Measurements from ENCODE around the gene MYMX. TPM values are rescaled to one million over a fixed set of nuclear protein-coding genes. Genes with fewer than 3 reads are reported as not detected.

MYMX gene
- total RNA-seq, 1 donor from 2014 or later: not detected

DNA sequence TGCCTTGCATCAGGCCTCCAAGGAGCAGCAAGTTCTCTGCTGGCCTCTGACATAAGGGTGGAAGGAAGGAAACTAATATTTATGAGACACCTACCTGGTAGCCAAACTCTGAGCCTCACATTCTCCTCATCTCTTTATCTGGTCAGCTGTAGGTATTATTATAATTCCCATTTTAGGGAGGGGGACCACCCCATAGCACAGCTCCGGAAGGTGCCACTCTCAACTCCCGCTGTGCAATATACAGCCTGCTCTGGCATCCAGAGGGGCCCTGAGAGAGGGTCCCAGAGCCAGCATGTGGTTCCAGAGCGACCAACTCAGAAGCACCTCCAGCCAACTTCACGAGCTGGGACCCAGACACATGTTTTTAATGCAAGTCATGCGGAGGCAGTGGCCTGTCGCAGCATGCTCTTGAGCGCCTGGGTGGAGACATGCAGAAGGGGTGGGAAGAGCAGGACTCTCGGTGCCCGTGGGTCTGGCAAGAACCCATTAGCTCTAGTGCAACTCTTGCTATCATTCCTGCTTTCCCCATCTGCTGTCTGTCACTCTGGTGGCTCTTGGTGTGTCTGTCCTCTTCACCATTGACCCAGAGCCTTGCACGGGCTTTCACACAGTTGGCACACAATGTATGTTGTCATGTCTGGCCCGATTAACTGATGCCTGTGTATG lies 15.0 kb upstream of the MYMX start:
- Mint-ChIP-seq H3K4me1 (no peaks in the 10 kb centered on the region), H3K36me3 (ENCODE audit: low read depth) (no peaks in the 10 kb centered on the region), H3K9me3 (no peaks in the 10 kb centered on the region), H3K4me3 (no peak overlapping the region), H3K27me3 (peaks cover 2% of the 10 kb centered on the region), H3K27ac (no peak overlapping the region)
- no peak for ATAC-seq (ENCODE audit: low read depth)
- no peak for DNase-seq
- intact Hi-C loops (cut with micrococcal nuclease): no loop called here
- ChIA-PET POLR2A (no interaction called here), CTCF (no interaction called here)
- TF ChIP-seq, protein P1, sequence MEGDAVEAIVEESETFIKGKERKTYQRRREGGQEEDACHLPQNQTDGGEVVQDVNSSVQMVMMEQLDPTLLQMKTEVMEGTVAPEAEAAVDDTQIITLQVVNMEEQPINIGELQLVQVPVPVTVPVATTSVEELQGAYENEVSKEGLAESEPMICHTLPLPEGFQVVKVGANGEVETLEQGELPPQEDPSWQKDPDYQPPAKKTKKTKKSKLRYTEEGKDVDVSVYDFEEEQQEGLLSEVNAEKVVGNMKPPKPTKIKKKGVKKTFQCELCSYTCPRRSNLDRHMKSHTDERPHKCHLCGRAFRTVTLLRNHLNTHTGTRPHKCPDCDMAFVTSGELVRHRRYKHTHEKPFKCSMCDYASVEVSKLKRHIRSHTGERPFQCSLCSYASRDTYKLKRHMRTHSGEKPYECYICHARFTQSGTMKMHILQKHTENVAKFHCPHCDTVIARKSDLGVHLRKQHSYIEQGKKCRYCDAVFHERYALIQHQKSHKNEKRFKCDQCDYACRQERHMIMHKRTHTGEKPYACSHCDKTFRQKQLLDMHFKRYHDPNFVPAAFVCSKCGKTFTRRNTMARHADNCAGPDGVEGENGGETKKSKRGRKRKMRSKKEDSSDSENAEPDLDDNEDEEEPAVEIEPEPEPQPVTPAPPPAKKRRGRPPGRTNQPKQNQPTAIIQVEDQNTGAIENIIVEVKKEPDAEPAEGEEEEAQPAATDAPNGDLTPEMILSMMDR (IDR thresholded peaks at IDR 0.05): no peak

DNA sequence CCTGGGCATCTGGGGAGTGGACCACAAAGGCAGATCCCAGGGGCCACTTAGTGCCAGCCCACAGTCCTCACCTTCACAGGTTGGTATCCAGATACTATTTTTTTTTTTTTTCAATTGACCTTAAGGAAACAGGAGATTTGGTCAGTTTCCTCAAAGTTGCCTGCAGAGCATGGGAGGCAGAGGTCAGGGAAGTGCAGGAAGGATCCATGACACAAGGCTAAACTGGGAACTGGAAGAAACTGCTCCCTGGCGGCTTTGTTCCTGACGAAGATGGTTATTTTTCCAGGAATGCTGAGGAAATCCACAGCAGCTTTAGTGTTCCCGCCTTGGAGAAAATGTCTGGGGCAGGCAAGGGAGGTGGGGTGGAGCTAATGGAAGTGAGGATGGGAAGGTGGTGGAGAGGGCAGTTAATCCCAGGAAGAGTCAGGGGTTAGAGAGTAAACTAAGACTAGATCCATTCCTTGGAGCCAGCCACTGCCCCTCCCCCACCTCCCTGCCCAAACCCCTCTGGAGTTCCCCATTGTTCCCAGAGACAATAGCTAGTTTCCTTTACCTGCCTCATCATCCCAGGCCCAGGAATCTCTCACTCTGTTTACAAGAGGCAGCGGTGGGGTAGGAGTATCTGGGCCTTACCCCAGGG lies 14.3 kb upstream of the MYMX start:
- Mint-ChIP-seq H3K4me3 (no peak overlapping the region), H3K27me3 (peaks cover 4% of the 10 kb centered on the region), H3K4me1 (no peaks in the 10 kb centered on the region), H3K36me3 (ENCODE audit: low read depth) (no peaks in the 10 kb centered on the region), H3K9me3 (no peaks in the 10 kb centered on the region), H3K27ac (no peak overlapping the region)
- DNase-seq (no peak), ATAC-seq (ENCODE audit: low read depth) (no peak)
- ChIA-PET POLR2A (no interaction called here), CTCF (no interaction called here)
- TF ChIP-seq, protein P1 (IDR thresholded peaks at IDR 0.05): no peak
- intact Hi-C loops (cut with micrococcal nuclease): no loop called here

DNA sequence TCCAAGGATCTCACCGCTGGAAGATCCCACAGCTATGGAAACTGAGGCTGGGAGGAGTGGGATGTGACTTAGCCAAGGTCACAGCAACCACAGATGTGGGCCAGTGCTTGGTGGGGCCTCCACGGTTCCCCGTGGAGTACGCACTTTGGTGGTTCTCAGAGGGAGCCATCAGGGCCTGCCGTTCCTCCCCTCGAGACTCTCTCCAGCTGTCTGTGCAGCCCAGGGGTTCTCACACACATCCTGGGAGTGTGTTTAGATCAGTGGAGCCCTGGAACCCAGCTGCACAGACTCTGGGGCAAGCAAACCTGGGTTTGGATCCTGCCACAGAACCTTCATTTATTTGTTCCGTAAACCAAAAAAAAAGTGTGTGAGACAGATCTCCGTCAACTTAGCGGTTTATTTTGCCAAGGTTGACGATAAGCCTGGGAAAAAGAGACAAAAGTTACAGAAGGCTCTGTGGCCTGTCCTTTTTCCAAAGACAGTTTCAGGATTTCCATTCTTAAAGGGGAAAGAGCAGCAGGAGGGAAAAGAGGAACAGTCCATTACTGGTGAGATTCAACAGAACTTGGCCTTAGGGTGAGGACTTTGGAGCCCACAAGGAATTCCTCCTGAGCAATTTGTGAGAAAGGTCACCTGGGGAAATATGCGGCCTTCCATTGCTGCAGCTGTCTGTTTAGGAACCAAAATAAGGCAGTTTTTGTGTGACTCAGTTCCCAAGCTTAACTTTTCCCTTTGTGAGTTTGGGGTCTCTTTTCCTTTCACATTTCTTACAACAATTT lies 13.6 kb upstream of the MYMX start:
- H3K4me1 Mint-ChIP-seq: no peaks in the 10 kb centered on the region
- no peak for DNase-seq
- CTCF ChIA-PET: no interaction called here
- no peaks in the 10 kb centered on the region for H3K9me3 Mint-ChIP-seq
- POLR2A ChIA-PET: no interaction called here
- ATAC-seq (ENCODE audit: low read depth): no peak
- H3K36me3 Mint-ChIP-seq (ENCODE audit: low read depth): no peaks in the 10 kb centered on the region
- H3K4me3 Mint-ChIP-seq: no peak overlapping the region
- TF ChIP-seq, protein P1 (IDR thresholded peaks at IDR 0.05): no peak
- intact Hi-C loops (cut with micrococcal nuclease): no loop called here
- no peak overlapping the region for H3K27ac Mint-ChIP-seq
- peaks cover 5% of the 10 kb centered on the region for H3K27me3 Mint-ChIP-seq

DNA sequence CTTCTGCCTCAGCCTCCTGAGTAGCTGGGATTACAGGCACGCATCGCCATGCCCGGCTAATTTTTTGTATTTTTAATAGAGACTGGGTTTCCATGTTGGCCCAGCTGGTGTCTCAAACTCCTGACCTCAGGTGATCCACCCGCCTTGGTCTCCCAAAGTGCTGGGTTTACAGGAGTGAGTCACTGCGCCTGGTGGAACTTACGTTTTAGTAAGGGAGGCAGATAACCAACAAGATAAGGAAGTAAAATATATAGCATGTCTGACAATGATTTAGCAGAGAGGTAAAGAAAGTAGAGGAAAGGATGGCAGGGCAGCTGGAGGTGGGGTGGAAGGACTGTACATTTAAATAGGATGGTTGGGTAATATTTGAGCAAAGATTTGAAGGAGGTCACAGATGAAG lies 12.8 kb upstream of the MYMX start:
- Mint-ChIP-seq H3K9me3 (no peaks in the 10 kb centered on the region), H3K36me3 (ENCODE audit: low read depth) (no peaks in the 10 kb centered on the region), H3K4me1 (no peaks in the 10 kb centered on the region), H3K27ac (no peak overlapping the region), H3K4me3 (no peak overlapping the region), H3K27me3 (peaks cover 8% of the 10 kb centered on the region)
- DNase-seq (no peak), ATAC-seq (ENCODE audit: low read depth) (no peak)
- intact Hi-C loops (cut with micrococcal nuclease): no loop called here
- ChIA-PET POLR2A (no interaction called here), CTCF (no interaction called here)
- TF ChIP-seq, protein P1 (IDR thresholded peaks at IDR 0.05): no peak

DNA sequence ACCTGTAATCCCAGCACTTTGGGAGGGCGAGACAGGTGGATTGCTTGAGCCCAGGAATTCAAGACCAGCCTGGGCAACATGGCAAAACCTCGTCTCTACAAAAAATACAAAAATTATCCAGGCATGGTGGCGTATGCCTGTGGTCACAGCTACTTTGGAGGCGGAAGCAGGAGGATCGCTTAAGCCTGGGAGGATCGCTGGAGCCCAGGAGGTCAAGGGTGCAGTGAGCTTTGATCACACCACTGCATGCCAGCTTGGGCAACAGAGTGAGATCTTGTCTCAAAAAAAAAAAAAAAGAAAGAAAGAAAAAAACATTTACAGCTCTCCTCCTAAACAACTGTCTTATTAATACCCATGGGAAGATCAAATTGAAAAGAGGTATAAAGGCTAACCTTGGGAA lies 8.8 kb upstream of the MYMX start:
- Mint-ChIP-seq H3K36me3 (ENCODE audit: low read depth) (no peaks in the 10 kb centered on the region), H3K4me1 (no peaks in the 10 kb centered on the region), H3K4me3 (no peak overlapping the region), H3K27ac (no peak overlapping the region), H3K27me3 (peaks cover 7% of the 10 kb centered on the region), H3K9me3 (no peaks in the 10 kb centered on the region)
- DNase-seq (no peak), ATAC-seq (ENCODE audit: low read depth) (no peak)
- TF ChIP-seq, protein P1 (IDR thresholded peaks at IDR 0.05): no peak
- ChIA-PET CTCF (no interaction called here), POLR2A (no interaction called here)
- intact Hi-C loops (cut with micrococcal nuclease): no loop called here

Measured in activated B cell treated with CpG ODN at 0.5 μM for 24 hours (primary cell).